Adrenal gland (tissue), 12 donors: ENCODE measurements around the gene OMP. TPM values are rescaled to one million over a fixed set of nuclear protein-coding genes. Genes with fewer than 3 reads are reported as not detected.
A peak's percentile ranks its signal among the peaks of the same experiment; 100 is the strongest.

Experiments used
- DNase-seq, 7 donors: peaks; one replicate each; pipeline ENCODE4 v3.0.0-alpha.2; 2019 to 2020
- H3K27ac ChIP-seq, 5 donors: fragments of 200-600 bp; sonication (generic) in 4 of 5; 1 replicate in 3 of 5; 2 replicates in 2 of 5; pipeline versions ENCODE4 v1.5.1 to v1.8.0; 2016 to 2020; ENCODE audit warnings: mild to moderate bottlenecking in 1 of 5
- H3K27me3 ChIP-seq: fragments of 200-600 bp; 2 replicates; pipeline ENCODE4 v1.8.0; 2021
- H3K36me3 ChIP-seq, 2 donors: fragments of 200-600 bp; replicated peaks in 1 of 2; 1 replicate in 1 of 2; 2 replicates in 1 of 2; pipeline versions ENCODE4 v1.5.1 to v1.8.0; 2018 to 2022
- H3K4me1 ChIP-seq, 2 donors: fragments of 200-600 bp; replicated peaks in 1 of 2; 1 replicate in 1 of 2; 2 replicates in 1 of 2; pipeline versions ENCODE4 v1.5.1 to v1.8.0; 2018 to 2021
- H3K4me3 ChIP-seq, 4 donors: fragments of 200-600 bp; sonication (generic) in 3 of 4; one replicate each; pipeline ENCODE4 v1.5.1; 2016 to 2018
- H3K9me3 ChIP-seq, 3 donors: fragments of 200-600 bp; sonication (generic) in 1 of 3; replicated peaks in 1 of 3; 1 replicate in 2 of 3; 2 replicates in 1 of 3; pipeline versions ENCODE4 v1.5.1 to v1.8.0; 2016 to 2021
- CTCF ChIP-seq, 6 experiments: fragments of 450-650 bp in 4 of 6; fragments of 200-600 bp in 2 of 6; sonication (generic) in 1 of 6; IDR thresholded peaks; 1 replicate in 5 of 6; 2 replicates in 1 of 6; pipeline versions ENCODE4 v1.5.1 to v1.8.0; 2016 to 2021; ENCODE audit warnings: antibody characterized with exemption in 6 of 6, mild to moderate bottlenecking in 2 of 6, moderate library complexity in 1 of 6
- POLR2A ChIP-seq, 2 donors: fragments of 450-650 bp; IDR thresholded peaks; one replicate each; pipeline ENCODE4 v1.6.1; 2017; ENCODE audit warnings: antibody characterized with exemption in 2 of 2, mild to moderate bottlenecking in 2 of 2, moderate library complexity in 1 of 2
- WGBS, 4 donors: extraction: QIAGEN DNeasy Blood & Tissue Kit in 2 of 4; methylation state at CpG; one replicate each; pipeline versions ENCODE4 v1.1.5 to v1.1.7; 2013 to 2017; 5-methylcytosine and 5-hydroxymethylcytosine counted together
- intact Hi-C, 2 donors: fragments of 100-400 bp; cut with DNase I; formaldehyde crosslinking; loops; one replicate each; pipeline versions ENCODE4 v1.14.1 to v1.15.0; 2022 to 2023
- polyA plus RNA-seq, 3 donors: library from polyadenylated mRNA; stranded (reverse); fragments of 200-250 nt in 2 of 3; fragments of 350-450 nt in 1 of 3; fragmentation: Illumina TruSeq in 1 of 3; extraction: RNeasy Lipid Tissue Mini Kit (QIAGEN cat#74804) in 1 of 3; gene quantifications; one replicate each; pipeline ENCODE4 v1.2.3, GENCODE V29; 2013 to 2014
- total RNA-seq, 9 donors: library from RNA; depleted of rRNA in 4 of 9; stranded (reverse); fragments of >200 nt in 4 of 9; fragments of 120-200 nt in 1 of 9; fragmentation: NEBNext Ultra II Directional in 1 of 9; extraction: Animal tissue kit (Norgen Biotek cat#: 25700) in 1 of 9; gene quantifications; one replicate each; pipeline versions ENCODE4 v1.1.0 to v1.2.4, GENCODE V29; 2013 to 2023
- donor health status: healthy with polysubstance abuse.
- donor health status: Bipolar disorder and iron deficiency.
- donor health status: DM: yes; HTN: yes; CAD: no.
- donor health status: DM: no; HTN: no; CAD: no.
- donor health status: DM: no; HTN: no; CAD: no.
- donor health status: DM: yes; HTN: yes; CAD: no.

OMP gene
- total and polyA plus RNA-seq, 12 donors: 0.50 to 1.6 (median 0.92) TPM; not detected in 9

- peak in 6 of 7 donors; percentile 57 to 71 (median 66) for DNase-seq
- 52 to 60% (median 59%) methylated on average over 5 to 11 of the region's 11 CpGs for WGBS, 4 donors
- peaks cover 44 to 63% of the 10 kb centered on the region in 2 donors for H3K4me1 ChIP-seq
- H3K4me3 ChIP-seq: peak overlapping the region in 1 of 4 donors; percentile 69
- H3K9me3 ChIP-seq: no peaks in the 10 kb centered on the region
- TF ChIP-seq POLR2A (IDR thresholded peaks at IDR 0.05) (peak in 1 of 2 donors; percentile 53), CTCF (IDR thresholded peaks at IDR 0.05) (no peak)
- peak overlapping the region; percentile 65 to 92 (median 84) for H3K27ac ChIP-seq
- no peaks in the 10 kb centered on the region for H3K27me3 ChIP-seq
- H3K36me3 ChIP-seq: no peaks in the 10 kb centered on the region
- intact Hi-C loops: loop anchor here in 1 of 2 donors (10.0 kb wide), 1 partner anchor 415 kb away; no protein-coding TSS in a partner anchor
Observed at GRCh38 chr11:77129842-77130756, 27.5 kb downstream of the OMP start.

DNA sequence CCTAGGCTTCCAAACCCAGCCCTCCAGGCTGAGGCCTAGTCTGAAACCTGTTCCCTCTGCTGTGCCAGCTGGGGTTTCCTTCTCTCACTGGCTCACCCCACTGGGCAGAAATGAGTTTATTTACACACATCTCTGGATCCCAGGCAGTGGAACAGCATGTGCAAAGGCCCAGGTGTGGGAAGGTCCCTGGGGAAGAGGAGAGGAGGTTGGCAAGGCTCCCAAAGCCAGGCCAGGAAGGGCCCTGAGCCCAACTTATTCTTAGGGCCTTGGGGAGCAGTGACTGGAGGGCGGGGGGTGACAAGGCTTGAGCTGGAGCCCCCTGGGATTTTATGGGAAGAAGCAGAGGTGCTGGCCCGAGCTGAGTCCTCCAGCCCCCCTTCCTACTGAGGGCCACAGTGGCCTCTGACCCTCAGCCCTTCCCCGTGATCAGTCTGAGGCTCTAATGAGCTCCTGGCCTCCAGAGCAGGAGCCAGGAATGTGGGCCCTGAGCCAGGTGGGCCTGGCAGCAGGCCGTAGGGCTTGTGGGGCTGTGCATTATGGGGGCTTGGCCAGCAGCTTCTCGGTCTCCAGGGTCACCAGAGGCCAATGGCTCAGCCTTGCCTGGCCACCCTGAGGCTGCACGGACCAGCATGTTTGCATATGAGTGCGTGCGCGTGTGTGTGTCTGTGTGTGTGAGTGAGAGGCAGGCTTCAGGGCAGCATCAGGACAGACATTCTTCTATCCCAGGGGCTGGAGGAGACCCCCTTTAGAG is 28.3 kb downstream of the OMP start:
- no peak overlapping the region for H3K4me3 ChIP-seq
- no peaks in the 10 kb centered on the region for H3K27me3 ChIP-seq
- 33 to 58% (median 39%) methylated on average over 1 to 9 of the region's 9 CpGs for WGBS, 4 donors
- H3K9me3 ChIP-seq: no peaks in the 10 kb centered on the region
- peak; percentile 77 to 96 (median 94) for DNase-seq
- intact Hi-C loops: no loop called here
- peaks cover 47 to 71% of the 10 kb centered on the region in 2 donors for H3K4me1 ChIP-seq
- H3K27ac ChIP-seq: peak overlapping the region; percentile 65 to 92 (median 84)
- no peak for TF ChIP-seq CTCF (IDR thresholded peaks at IDR 0.05)
- TF ChIP-seq POLR2A (IDR thresholded peaks at IDR 0.05): no peak
- H3K36me3 ChIP-seq: no peaks in the 10 kb centered on the region

DNA sequence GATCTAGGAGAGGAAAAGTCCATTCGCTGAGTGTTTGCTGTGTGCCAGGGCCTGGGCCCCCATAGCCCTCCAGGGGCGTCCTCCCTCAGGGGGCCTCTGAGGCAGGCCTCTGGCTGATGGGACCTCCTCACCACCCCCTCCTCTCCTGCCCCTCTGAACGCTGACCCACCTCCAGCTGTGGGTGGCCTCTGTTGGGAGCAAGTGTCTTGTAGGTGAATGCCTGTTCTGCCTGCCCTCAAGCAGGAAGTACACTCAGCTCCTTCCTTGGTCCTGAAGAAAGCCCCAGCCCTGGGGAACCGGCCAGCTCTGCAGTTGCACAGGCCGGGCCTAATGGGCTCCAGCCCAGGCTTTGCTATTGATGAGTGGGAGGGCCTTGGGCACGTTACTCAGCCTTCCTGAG is 28.9 kb downstream of the OMP start:
- no peaks in the 10 kb centered on the region for H3K27me3 ChIP-seq
- intact Hi-C loops: no loop called here
- no peaks in the 10 kb centered on the region for H3K9me3 ChIP-seq
- DNase-seq: no peak
- H3K4me3 ChIP-seq: no peak overlapping the region
- no peaks in the 10 kb centered on the region for H3K36me3 ChIP-seq
- WGBS, 4 donors: 37 to 63% (median 51%) methylated on average over 3 to 6 of the region's 6 CpGs
- TF ChIP-seq POLR2A (IDR thresholded peaks at IDR 0.05): no peak
- no peak for TF ChIP-seq CTCF (IDR thresholded peaks at IDR 0.05)
- peak overlapping the region in 4 of 5 donors; percentile 69 to 92 (median 88) for H3K27ac ChIP-seq
- peaks cover 53 to 77% of the 10 kb centered on the region in 2 donors for H3K4me1 ChIP-seq

DNA sequence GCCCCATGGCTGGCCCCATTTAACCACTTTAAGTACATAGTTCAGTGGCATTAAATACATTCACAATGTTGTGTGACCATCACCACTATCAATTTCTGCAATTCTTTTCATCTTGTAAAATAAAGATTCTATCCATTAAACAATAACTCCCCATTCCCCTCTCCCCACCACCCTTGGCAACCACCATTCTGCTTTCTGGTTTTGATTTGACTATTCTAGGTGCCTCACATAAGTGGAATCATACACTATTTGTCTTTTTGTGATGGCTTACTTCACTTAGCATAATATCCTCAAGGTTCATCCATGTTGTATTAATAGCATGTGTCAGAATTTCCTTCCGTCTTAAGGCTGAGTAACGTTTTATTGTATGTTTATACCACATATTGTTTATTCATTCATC is 32.4 kb downstream of the OMP start:
- intact Hi-C loops: no loop called here
- no peak for DNase-seq
- Histone ChIP-seq H3K4me1 (peaks cover 35 to 80% of the 10 kb centered on the region in 2 donors), H3K27me3 (no peaks in the 10 kb centered on the region), H3K9me3 (no peaks in the 10 kb centered on the region), H3K36me3 (no peaks in the 10 kb centered on the region), H3K4me3 (no peak overlapping the region), H3K27ac (no peak overlapping the region)
- TF ChIP-seq POLR2A (IDR thresholded peaks at IDR 0.05) (no peak), CTCF (IDR thresholded peaks at IDR 0.05) (no peak)
- WGBS, 4 donors: 6 to 32% (median 17%) methylated on average over 1 to 2 of the region's 2 CpGs
